A549 treated with ZK216348 at 1 μM for 4 hours (cell line): ENCODE data around the gene VPS26C. TPM values are rescaled to one million over a fixed set of nuclear protein-coding genes. Genes with fewer than 3 reads are reported as not detected.

ENCODE experiments used
- total RNA-seq: library from RNA; stranded (reverse); fragments of 200-300 nt; extraction: Qiagen RNA extraction; gene quantifications from 5 replicates; pipeline ENCODE4 v1.2.3, GENCODE V29; 2022; ENCODE audit warnings: low read depth

VPS26C gene
- total RNA-seq = 26.0 to 37.9 TPM (median 32.1 TPM) in 5 replicates

DNA sequence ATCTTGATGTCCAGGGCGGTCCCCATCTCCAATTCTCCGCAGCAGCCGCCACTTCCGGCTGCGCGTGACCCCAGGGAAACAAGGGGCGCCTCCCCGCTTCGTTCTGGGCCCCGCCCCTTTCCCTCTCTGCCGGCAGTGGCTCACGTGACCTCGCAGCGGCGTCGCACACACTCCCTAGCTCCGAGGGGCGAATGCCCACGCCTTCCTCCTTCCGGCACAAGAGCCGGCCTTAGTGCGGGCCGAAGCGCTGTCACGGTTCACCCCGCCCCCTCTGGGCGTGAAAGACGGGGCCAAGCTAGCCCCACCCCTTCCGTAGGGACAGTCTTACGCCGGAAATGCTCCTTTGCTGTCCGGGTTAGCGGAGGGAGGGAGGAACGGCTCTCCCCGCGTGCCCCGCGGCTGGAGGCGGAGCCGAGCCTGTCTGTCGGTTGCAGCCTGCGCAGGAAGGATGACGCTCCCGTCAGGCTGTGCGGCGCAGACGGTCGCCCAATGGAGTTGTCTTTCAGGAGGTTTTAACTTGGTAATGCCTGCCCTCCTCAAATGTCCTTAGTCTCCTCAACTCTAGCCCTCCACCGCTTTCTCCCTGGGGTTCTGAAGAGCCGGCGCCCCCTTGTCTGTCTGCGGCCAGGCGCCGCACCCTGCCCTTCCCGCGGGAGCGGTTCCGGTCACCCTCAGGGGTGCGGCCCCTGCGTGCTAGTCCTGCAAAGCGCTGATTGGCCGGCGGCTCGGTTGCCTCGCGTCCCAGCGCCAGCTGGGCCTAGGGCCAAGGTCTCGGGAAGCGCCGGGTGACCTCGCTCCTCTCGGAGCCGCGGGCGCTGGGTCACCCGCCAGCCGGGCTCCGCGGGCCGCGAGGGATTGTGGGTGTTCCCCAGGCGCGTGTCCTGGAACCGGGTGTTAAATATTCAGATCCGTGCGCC lies at the start of gene VPS26C:
VPS26C (minus strand) TSS at position 66 of the 917 bp plus-strand sequence; CDS start at position 26, 40 bp downstream.

Other genes with a start within 250 kb of the VPS26C start
- gene PIGP, start 194.3 kb downstream of the VPS26C start, total RNA-seq = 10.9 to 18.0 TPM (median 15.5 TPM) in 5 replicates
- gene TTC3, start 194.1 kb downstream of the VPS26C start, total RNA-seq = 28.6 to 39.8 TPM (median 30.9 TPM) in 5 replicates
- 9.7 to 14.7 TPM (median 14.0 TPM) in 5 replicates for gene DYRK1A, start 99.4 kb upstream of the VPS26C start, total RNA-seq